HG03045 (cell line): ENCODE results near the gene CLDN34.
A peak's percentile ranks its signal among the peaks of the same experiment; 100 is the strongest.

Experiments used
- ATAC-seq: cut with Tn5 transposase; IDR thresholded peaks from one replicate; pipeline ENCODE4 v1.9.1; 2021; ENCODE audit warnings: mild to moderate bottlenecking, moderate library complexity; ENCODE audit not compliant: unreplicated experiment

Gene CLDN34

GRCh38 chrX:9966775-9967408 lies at the start of gene CLDN34:
CLDN34 (plus strand) TSS chrX:9967358; CDS start chrX:9967358, 0 bp downstream.
- no peak for ATAC-seq

- no peak for ATAC-seq
Observed at GRCh38 chrX:9917861-9918260, 49.3 kb upstream of the CLDN34 start.

GRCh38 chrX:9919632-9920172 lies 47.5 kb upstream of the CLDN34 start:
- ATAC-seq: no peak

- no peak for ATAC-seq
Observed at GRCh38 chrX:9921407-9921806, 45.8 kb upstream of the CLDN34 start.

- no peak for ATAC-seq
Observed at GRCh38 chrX:9923357-9923756, 43.8 kb upstream of the CLDN34 start.

GRCh38 chrX:9926002-9926401 lies 41.2 kb upstream of the CLDN34 start:
- no peak for ATAC-seq

GRCh38 chrX:9927698-9928482 lies 39.3 kb upstream of the CLDN34 start:
- no peak for ATAC-seq

- ATAC-seq: no peak
Observed at GRCh38 chrX:9935436-9935835, 31.7 kb upstream of the CLDN34 start.

GRCh38 chrX:9937761-9938160 lies 29.4 kb upstream of the CLDN34 start:
- no peak for ATAC-seq

GRCh38 chrX:9938516-9938915 lies 28.6 kb upstream of the CLDN34 start:
- ATAC-seq: no peak

GRCh38 chrX:9940421-9940820 lies 26.7 kb upstream of the CLDN34 start:
- no peak for ATAC-seq

- ATAC-seq: peak; percentile 77
Observed at GRCh38 chrX:9942086-9942485, 25.1 kb upstream of the CLDN34 start.

GRCh38 chrX:9943420-9943819 lies 23.7 kb upstream of the CLDN34 start:
- no peak for ATAC-seq

GRCh38 chrX:9947131-9947794 lies 19.9 kb upstream of the CLDN34 start:
- ATAC-seq: no peak

- no peak for ATAC-seq
Observed at GRCh38 chrX:9948406-9948805, 18.8 kb upstream of the CLDN34 start.

- ATAC-seq: no peak
Observed at GRCh38 chrX:9952300-9952699, 14.9 kb upstream of the CLDN34 start.

GRCh38 chrX:9953396-9953795 lies 13.8 kb upstream of the CLDN34 start:
- ATAC-seq: no peak

- ATAC-seq: no peak
Observed at GRCh38 chrX:9955506-9955905, 11.7 kb upstream of the CLDN34 start.

- no peak for ATAC-seq
Observed at GRCh38 chrX:9957743-9958142, 9.4 kb upstream of the CLDN34 start.

GRCh38 chrX:9958183-9958582 lies 9.0 kb upstream of the CLDN34 start:
- ATAC-seq: no peak

- no peak for ATAC-seq
Observed at GRCh38 chrX:9961750-9962149, 5.4 kb upstream of the CLDN34 start.

- no peak for ATAC-seq
Observed at GRCh38 chrX:9977635-9978034, 10.5 kb downstream of the CLDN34 start.
